Measurements from ENCODE around the gene UCK1.

Gene UCK1

DNA sequence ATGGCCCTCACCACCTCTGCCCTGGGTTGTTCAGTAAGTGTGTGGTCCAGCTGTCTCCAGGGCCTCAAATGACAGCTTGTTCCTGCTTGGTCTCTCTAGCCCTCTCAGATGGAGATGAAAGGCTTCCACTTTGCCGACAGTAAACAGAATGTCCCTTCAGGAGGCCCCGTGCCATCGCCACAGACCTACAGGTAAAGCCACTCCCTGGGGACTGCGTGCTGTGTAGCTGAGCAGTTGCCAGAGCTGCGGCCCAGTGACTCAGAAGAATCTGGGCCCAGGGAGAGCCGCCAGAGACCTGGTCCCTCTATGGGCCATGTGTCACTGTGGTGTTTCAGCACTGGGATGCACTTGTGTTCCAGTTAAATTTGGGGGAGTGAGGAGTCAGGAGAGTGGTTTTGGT, 39.0 kb downstream of the UCK1 start:
- DNase-seq: no peak

DNA sequence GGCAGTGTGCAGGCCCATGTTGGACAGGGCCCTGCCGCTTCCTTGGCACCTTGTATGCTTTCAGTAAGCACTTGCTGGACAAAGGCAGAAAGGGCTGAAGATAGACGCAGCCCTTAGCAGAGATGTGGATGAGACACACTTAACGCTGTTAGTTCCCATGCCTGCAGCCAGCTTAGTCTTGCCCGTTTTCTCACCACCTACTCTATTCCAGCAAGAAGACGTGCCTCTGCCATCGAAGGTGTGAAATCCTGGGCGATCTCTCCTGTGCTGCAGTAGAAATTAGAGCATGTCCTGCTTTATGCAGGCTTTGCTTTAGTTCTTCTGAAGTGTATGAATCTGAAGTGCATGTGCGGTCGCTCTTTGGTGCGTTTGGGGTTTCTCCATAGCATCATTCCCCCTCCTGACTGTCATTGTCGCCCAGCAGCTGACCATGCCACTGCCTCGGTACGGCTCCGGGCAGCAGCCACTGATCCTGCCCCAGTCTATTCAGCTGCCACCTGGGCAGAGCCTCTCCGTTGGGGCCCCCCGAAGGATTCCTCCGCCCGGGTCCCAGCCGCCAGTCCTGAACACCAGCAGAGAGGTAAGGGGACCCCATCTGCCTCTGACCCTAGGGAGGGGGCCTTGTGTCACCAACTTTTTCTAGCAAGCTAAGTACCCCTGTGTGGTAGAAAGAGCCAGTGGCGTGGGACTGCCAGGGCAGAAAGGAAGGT, 39.9 kb downstream of the UCK1 start:
- no peak for DNase-seq

DNA sequence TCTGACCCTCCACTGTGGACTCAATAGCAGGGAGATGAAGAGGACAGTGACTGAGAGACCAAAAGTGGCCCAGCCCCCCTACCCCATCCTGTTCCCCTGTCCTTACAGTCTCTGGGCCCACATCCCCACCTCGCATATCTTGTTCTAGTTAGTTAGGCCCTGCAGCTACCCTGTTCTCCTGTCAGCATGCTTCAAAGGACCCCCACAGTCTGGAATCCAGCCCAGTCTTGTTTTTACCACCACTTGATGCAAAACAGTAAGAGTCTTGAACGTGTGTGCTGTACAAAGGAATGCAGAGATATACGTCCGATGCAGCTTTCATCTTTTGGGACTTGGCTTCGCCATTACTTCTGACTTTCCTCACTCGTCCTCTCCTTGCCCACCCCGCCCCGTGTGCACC, 40.5 kb downstream of the UCK1 start:
- DNase-seq: no peak

DNA sequence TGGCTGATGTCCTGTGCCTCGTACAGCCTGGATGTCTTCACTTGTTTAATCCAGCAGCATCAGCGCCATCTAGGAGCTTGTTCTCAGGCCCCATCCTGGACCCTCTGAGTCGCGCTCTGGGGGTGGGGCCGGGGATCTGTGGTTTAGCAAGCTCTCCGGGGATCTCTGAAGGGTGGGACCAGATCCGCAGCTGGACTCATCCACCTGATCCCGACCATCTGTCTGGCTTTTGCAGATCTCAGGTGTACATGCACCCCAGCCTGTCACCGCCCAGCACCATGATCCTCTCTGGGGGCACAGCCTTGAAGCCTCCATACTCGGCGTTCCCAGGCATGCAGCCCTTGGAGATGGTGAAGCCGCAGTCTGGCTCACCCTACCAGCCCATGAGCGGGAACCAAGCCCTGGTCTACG, 43.4 kb downstream of the UCK1 start:
- no peak for DNase-seq

DNA sequence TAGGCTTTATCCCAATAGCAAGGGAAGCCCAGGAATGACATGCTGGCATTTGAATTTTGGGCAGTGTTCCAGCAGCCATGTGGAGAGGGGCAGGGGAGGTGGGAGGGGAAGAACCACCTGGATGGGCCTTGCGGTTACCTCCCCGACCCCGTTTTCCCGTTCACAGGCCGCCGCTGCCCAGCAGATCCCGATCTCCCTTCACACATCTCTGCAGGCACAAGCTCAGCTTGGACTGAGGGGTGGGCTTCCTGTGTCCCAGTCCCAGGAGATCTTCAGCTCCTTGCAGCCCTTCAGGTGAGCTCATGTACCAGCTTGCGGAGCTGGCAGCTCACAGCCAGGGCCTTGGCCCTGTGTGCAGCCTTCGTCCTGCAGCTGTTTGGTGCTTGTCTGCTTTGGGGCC, 44.1 kb downstream of the UCK1 start:
- DNase-seq: no peak

DNA sequence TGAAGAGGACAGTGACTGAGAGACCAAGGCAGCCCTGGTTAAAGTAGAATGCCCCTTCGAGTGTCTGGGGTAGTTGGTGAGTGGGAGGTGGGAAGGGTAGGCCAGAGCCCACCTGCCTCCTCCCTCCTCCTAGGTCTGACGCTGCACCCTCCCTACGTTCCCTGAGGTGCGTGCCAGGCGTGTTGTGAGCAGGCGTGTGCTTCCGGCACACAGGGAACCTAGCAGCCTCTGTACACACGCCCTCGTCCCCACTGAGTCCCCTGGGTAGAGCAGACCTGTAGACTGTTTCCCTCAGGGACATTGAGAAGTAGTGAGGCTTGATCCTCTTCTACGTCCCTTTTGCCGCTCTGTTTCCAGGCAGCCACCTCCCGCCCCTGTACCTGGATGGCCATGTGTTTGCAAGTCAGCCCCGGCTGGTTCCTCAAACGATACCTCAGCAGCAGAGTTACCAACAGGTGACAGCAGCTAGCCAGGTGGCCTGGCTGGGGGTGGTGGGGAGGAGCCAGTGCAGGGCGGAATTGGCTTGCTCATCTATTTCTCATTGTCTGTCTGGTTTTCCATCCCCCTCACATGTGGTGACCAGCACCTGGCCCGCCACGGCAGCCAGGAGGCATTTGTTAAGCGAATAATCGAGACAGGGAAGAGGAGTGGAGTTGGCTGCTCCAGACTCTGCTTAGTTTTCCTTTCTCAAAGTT, 45.2 kb downstream of the UCK1 start:
- DNase-seq: no peak

DNA sequence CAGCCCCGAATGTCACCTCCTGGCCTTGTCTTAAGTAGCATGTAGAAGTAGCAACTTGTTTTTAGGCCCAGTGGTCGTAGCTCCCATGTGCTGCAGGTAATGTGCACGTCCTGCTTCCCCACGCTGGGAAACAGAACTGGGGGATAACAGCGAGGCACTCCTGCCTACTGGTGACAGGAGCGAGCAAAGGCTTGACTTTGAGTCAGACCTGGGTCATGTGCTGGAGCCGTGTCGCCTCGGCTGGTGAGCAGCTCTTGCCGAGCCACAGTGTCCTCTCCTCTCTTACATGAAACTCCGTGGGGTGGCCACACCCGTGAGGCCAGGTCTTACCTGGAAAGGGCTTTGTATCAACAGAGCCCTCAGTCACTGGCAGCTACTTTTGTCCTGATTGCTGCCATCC, 45.9 kb downstream of the UCK1 start:
- DNase-seq: no peak

DNA sequence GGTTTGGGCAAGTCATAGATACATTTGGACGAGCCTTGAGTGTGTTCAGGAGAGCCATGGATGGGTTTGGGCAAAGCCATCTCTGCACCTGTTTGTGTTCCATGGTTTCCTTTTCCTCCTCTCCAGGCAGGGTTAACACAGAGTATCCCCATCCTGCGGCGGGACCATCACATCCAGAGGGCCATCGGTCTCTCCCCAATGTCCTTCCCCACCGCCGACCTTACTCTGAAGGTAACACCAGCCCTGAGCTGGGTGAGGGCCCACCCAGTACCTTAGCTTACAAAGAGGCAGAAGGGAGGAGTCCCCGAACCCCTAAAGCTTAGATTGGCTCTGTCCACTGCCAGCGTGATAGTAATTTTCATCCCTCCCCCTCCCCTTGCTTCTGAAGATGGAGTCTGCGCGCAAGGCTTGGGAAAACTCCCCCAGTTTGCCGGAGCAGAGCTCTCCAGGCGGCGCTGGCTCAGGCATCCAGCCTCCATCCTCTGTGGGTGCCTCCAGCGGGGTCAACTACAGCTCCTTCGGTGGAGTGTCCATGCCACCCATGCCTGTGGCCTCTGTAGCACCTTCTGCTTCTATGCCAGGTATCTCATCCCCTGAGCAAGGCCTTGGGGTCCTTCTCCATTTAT, 46.4 kb downstream of the UCK1 start:
- no peak for DNase-seq

DNA sequence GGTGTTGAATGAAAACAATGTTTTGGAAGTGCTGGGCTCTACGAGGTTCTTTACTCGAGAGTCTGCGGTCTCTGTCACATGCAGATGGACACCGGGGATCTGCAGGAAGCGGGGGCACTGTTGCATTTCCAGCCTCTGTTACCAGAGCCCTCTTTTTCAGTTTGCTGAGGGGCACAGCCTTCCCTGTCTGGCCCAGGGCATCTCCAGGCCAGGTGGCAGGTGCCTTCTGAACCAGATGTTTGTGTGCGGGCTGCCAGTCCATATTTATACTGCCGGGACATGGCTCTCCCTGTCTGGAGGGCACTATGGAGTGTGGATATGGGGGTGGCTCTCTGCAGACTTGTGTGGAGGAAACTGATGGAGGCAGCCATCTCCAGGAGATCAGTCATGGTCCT, 47.0 kb downstream of the UCK1 start:
- no peak for DNase-seq

DNA sequence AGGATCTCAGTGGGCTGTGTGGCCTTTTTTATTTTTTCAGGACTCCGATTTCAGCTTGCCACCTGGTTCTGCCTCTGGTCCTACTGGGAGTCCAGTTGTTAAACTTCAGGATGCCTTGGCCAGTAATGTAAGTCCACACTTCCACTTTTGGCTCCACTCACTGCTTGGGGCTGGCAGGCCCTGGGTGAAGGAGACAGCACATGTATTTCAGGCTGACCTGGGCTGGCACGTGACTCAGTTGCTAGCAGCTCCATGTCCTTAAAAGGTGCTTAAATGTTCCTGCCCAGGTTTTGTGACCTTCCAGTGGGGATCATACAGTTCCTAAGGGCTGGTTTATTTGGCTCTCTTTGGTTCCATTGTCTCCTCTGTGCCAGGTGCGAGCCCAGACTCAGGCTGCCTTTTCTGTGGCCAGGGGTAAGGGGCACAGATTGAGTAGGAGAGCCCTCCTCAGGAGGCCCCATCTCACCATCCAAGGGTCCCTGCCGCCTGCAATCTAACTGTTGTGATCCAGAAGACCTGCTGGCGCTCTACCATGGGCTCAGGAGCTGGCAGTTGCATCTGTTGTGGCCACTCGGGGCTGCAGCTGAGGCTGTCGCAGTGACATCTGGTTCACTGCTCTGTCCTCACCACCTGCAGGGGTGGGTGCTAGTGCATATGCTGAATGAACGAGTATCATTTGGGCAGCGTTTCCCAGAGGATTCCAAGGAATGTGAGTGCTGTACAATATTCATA, 47.6 kb downstream of the UCK1 start:
- DNase-seq: no peak

DNA sequence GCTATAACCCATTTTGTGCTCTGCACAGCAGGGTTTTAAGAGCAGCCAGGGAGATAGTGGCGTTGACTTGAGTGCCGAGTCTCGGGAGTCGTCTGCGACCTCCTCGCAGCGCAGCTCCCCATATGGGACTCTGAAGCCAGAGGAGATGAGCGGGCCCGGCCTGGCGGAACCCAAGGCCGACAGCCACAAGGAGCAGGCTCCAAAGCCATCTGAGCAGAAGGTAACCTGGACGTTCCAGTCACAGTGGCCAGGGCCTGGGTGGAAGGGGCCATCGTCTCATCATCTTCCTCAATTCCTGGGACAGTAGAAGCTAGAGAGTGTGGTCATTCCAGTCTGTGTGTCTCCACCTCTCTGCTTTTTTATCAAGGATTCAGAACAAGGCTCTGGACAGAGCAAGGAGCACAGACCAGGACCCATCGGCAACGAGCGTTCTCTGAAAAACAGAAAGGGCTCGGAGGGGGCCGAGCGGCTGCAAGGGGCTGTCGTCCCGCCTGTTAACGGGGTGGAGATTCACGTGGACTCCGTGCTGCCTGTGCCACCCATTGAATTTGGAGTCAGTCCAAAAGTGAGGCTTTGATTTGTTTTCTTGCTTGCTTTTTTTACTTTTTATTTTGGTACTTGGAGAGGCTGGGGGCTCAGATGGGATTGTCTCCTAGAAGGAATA, 48.6 kb downstream of the UCK1 start:
- no peak for DNase-seq

DNA sequence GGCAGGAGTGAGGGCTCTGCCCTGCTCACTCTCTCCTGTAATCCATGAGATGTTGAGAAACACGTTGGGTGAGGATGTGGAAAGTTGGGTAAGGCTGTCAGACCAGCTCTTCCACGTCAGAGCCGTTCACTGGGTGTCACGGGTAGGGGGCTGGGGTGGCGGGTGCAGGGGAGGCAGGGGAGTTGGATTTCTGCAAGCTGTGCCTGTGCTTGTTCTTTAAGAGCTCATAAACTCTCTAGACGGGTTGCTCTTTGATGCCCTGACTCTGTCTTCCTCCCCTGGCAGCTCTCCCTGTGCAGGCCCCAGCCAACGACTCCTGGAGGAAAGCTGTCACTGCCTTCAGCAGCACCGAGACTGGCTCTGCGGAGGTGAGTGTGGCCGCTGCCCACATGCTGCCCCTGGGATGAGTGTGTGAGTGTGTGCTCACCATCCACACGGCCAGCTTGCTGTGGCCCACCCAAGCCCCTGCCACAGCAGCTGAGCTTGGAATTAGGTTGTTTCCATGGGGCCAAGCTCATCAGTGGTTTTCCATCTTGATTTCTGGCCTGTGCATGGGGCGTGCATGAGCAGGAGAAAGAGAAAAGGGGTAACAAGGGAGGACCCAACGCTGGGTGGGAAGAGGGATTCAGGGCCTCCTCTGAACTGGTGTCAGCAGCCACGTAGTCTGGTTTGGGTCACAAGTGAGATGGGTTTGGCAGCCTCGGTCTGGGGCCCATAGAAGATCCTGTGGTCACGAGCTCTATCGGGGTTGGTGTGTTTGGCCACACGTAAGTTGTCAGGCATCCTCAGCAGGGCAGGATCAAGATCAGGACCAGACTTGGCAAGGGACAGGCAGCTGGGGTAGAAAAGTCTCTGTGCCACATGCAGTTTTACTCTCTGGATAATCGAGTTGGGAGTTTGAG, 49.4 kb downstream of the UCK1 start:
- DNase-seq: no peak

DNA sequence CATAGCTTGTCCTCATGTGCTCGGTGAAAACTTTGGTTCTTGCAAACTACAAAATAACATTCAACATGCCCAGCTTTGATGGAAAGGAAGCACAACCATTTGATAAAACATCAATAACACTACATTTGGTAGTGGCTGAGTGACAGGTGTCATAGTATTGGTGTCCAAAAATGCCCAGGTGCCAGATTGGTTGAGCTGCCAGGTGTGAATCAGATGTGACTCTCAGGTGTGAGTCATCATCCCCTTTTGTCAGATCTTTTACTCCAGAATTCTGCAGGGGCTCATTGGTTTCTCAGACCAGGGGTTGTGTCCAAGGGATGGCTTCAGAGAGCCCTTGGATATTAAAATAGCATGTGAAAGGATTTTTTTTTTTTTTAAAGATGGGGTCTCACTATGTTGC, 50.8 kb downstream of the UCK1 start:
- no peak for DNase-seq

DNA sequence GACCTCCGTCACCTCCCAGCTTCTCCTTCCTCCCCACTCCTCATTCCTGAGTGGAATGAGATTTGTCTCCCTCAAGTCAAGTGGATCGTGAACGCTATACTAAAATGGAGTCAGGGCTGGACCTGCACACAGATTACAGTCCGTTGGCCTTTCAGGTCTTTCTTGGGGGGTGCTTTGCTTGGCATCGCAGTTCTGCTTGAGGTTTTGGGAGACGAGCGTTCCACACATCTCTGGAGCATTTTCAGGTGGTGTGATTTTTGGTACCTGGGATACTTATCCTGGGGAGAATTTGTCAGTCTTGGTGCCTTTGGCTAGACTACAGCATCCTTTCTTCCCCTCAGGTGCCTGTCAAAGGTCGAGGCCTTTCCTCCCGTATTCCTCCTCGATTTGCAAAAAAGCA, 52.2 kb downstream of the UCK1 start:
- DNase-seq: no peak

DNA sequence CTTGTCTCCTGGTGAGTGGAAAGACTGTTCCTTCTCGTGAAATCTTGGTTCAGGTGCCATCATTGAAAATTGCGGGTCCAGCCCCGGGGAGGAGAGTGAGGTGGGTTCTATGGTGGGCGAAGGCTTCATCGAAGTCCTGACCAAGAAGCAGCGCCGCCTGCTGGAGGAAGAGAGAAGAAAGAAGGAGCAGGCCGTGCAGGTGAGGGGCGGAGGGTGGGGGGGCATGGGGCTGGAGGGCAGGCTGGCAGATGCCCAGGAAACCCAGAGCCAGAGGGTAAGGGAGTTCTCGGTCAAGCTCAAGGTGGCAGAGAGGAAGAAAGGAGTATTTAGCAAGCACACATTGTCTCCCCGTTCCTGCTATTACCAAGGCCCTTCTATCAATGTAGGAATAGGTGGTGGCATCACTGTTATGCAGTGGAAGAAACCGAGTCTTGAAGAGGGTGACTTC, 52.6 kb downstream of the UCK1 start:
- peak; percentile 66 for DNase-seq

DNA sequence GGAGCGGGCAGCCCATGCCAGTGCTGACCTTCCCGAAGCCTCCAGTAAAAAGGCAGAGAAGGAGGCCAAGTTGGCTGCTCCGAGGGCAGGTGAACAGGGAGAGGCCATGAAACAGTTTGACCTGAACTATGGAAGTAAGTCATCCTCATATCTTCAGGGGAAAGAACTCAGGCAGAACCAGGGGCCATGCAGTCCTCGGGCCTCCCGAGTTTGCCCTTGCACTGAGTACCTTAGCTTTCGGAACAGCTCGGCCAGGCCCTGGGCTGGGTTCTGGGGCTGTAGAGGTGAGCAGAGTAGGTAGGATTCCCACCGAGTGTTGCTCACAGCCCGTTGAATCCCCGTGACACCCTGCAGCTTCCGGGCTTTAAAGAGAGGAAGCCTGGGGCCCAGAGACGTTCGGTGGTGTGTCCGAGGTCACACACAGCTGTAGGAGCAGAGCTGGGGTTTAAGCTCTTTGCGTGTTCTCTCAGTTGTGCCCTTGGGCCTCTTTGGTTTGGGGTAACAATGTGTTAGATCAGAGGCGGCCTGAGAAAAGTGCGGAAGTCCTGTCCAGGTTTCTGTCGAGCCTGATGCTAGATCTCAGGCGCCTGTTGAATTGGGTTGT, 53.1 kb downstream of the UCK1 start:
- no peak for DNase-seq

DNA sequence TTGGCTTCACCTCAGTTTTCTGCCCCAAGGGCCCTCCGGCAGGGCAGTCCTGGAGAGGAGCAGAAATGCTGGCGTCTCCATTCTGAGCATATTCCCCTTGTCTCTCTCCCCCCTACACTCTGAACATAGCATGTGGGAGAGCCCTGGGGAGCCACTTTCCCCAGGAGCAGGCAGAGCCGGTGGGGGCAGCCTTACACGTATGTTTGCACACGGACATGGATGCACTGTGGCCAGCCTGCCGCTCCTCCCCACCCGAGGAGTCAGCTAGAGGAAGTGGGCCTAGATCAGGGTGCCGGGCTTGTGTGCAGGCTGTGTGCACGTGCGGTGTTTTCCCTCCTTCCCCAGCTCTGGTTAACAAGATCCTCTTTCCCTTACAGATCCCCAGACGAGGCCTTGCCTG, 53.7 kb downstream of the UCK1 start:
- no peak for DNase-seq

DNA sequence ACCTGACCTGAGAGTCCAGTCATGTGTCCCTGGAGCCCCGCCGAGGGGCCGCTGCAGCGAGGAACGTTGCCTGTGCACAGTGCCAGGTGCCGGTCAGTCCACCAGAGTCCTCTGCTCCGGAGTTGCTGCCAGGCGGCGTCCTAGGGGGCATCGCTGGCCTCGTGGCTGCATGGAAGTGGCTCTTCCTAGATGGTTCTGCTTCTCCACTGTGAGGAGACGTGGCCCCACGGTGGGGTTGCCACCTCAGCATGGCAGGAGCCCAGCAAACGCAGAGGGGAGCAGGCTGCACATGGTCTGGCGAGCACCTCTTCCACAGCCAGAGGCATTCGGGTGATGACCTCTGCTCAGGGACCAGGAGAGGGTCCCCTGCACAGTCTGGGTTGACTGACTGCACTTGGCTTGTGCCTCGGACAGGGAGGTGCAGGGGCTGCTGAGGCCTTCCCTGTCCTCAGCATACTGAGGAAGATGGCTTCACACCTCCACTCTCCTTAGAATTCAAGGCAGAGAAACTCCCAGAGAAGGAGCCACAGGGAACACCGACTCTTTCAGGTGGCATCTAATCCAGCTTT, 54.2 kb downstream of the UCK1 start:
- DNase-seq: no peak

DNA sequence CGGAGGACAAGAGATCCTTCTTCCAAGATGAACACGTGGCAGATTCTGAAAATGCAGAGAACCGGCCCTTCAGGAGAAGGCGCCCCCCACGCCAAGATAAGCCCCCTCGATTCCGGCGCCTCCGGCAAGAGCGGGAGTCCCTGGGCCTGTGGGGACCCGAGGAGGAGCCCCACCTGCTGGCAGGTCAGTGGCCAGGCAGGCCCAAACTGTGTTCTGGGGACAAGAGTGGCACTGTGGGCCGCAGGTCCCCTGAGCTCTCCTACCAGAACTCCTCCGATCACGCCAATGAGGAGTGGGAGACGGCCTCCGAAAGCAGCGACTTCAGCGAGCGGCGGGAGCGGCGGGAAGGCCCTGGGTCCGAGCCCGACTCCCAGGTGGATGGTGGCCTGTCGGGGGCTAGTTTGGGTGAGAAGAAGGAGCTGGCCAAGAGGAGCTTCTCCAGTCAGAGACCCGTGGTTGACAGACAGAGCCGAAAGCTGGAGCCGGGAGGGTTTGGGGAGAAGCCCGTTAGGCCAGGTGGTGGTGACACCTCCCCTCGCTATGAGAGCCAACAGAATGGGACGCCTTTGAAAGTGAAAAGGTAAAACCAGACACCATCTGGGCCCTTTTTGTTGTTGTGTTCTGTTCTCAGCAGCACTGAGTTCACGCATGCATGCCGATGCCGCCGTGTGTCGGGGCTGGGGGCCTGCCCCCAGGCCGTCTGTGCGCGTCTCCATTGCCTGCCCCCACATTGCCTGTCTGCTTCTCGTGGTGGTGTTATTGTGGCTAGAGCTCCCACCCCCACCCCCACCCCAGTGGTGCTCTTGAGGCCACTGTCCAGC, 54.9 kb downstream of the UCK1 start:
- DNase-seq: no peak
